IPS DF 4.7 (cell line): Measurements from ENCODE around the gene KBTBD13.
"Not testable (repeated sequence)": the region's sequence is repeated elsewhere in the genome, so short reads cannot be mapped to it uniquely, and the experiment has no call there.

Experiments used
- DNase-seq: peaks from one replicate; pipeline ENCODE4 v3.0.0-alpha.2; 2013; ENCODE audit warnings: low spot score; ENCODE audit errors: extremely low read depth

The KBTBD13 gene

GRCh38 chr15:65069179-65069578 lies 7.4 kb upstream of the KBTBD13 start:
- no peak for DNase-seq

DNA sequence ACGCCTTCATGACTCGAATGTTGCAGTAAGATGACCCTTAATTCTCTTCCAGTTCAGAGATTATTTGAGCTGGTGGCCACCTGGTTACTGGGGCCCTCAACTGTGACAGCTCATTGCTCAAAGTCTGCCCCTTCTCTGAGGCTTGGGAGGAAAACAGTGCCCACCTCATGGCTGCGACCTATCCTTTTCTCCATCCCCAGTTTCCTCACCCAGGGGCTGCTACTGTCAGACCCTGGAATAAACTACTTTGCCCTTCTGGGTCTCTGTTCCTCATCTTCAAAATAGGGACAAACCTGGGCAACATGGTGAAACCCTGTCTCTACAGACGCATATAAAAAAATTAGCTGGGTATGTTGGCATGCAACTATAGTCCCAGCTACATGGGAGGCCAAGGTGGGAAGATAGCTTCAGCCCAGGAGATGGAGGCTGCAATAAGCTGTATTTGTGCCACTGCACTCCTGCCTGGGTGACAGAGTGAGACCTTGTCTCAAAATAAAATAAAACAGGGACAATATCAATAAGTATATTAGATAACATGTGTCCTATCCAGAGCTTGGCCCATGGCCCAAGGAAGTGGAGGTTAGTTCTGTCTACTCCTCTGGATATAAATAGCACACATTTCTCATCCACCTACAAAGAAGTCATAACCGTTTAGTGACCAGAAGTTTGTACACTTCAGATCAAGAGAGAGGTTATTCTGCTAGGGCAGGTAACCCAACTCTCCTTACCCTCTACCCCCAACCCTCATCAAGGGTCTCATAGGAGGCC lies 6.6 kb upstream of the KBTBD13 start:
- no peak for DNase-seq

GRCh38 chr15:65071381-65071811 lies 5.2 kb upstream of the KBTBD13 start:
- DNase-seq: no peak

DNA sequence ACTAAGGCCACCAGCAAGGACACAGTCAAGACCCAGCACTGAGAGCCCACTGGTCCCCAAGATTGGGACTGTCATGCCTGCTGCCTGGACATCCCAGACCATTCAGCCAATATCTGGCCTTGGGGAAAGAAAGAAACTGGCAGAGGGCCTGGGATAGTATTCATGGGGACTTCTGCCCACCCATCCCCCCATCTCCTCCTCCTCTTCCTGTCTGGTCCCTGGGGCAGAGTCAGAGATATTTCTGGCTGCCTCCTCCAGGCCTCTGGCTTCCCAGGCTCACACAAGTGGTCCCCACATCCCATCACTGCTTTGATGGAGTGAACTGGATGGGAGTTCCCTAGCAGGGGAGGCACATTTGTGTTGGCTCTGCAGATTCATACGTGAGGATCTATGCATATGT lies 4.5 kb upstream of the KBTBD13 start:
- no peak for DNase-seq

GRCh38 chr15:65072617-65073016 lies 3.9 kb upstream of the KBTBD13 start:
- no peak for DNase-seq

DNA sequence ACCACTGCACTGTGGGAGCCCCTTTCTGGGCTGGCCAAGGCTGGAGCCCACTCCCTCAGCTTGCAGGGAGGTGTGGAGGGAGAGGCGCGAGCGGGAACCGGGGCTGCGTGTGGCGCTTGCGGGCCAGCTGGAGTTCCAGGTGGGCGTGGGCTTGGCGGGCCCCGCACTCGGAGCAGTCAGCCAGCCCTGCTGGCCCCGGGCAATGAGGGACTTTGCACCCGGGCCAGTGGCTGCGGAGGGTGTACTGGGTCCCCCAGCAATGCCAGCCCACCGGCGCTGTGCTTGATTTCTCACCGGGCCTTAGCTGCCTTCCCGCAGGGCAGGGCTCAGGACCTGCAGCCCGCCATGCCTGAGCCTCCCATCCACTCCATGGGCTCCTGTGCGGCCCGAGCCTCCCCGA lies 1.6 kb upstream of the KBTBD13 start:
- not testable (repeated sequence) for DNase-seq

DNA sequence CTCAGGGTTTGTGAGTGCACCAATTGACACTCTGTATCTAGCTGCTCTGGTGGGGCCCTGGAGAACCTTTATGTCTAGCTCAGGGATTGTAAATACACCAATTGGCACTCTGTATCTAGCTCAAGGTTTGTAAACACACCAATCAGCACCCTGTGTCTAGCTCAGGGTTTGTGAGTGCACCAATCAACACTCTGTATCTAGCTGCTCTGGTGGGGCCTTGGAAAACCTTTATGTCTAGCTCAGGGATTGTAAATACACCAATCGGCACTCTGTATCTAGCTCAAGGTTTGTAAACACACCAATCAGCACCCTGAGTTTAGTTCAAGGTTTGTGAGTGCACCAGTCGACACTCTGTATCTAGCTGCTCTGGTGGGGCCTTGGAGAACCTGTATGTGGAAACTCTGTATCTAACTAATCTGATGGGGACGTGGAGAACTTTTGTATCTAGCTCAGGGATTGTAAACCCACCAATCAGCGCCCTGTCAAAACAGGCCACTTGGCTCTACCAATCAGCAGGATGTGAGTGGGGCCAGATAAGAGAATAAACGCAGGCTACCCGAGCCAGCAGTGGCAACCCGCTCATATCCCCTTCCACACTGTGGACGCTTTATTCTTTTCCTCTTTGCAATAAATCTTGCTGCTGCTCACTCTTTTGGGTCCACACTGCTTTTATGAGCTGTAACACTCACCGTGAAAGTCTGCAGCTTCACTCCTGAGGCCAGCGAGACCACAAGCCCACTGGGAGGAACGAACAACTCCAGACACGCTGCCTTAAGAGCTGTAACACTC lies 745 bp upstream of the KBTBD13 start:
- DNase-seq: not testable (repeated sequence)

DNA sequence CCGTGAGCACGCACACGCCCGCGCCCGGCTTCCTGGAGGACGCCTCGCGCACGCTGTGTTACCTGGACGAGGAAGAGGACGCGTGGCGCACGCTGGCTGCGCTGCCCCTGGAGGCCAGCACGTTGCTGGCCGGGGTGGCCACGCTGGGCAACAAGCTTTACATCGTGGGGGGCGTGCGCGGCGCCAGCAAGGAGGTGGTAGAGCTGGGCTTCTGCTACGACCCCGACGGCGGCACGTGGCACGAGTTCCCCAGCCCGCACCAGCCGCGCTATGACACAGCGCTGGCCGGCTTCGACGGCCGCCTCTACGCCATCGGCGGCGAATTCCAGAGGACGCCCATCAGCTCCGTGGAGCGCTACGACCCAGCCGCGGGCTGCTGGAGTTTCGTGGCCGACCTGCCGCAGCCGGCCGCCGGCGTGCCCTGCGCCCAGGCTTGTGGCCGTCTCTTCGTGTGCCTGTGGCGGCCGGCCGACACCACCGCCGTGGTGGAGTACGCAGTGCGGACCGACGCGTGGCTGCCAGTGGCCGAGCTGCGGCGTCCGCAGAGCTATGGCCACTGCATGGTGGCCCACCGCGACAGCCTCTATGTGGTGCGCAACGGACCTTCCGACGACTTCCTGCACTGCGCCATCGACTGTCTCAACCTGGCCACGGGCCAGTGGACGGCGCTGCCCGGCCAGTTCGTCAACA lies 890 bp downstream of the KBTBD13 start:
- no peak for DNase-seq

- DNase-seq: no peak
Measured at GRCh38 chr15:65077981-65078352, 1.4 kb downstream of the KBTBD13 start.

DNA sequence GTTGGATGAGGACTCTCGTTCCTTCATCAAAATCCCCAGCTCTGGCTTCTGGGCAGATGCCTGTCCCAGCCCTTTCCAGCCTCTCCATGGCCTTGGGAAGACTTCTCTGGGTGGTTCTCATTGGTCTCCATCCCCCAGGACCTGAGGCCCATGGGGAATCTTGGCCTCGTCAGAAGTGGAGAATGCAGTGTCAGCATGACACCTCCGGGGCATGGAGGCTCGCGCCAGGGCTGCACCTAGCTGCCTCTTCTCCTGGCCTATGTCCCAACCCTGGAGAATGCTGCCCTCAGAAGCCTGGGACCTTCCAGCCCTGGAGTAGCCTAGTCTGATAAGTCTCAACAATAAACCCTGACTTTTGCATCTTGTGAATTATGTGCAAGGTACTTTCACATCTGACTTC lies 3.0 kb downstream of the KBTBD13 start:
- DNase-seq: no peak

- no peak for DNase-seq
Measured at GRCh38 chr15:65081270-65081669, 4.7 kb downstream of the KBTBD13 start.

DNA sequence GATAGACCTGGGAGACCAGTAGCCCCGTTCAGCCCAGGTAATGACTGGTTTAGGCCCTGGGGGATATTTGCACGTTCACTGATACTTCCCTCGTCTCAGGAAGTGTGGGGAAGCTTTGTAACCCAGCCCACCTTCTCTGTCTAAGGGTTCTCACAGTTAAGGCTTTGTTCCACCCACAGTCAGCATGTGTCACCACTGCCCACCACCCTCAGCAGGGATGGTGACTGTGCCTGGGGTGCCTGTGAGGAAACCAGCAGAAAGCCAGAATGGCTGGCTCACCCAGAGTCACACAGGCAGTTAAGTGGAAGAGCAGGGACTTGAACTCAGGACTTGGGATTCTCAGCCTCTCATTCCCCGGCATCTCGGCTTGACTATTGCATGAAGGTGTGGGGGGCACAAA lies 5.2 kb downstream of the KBTBD13 start:
- DNase-seq: no peak

DNA sequence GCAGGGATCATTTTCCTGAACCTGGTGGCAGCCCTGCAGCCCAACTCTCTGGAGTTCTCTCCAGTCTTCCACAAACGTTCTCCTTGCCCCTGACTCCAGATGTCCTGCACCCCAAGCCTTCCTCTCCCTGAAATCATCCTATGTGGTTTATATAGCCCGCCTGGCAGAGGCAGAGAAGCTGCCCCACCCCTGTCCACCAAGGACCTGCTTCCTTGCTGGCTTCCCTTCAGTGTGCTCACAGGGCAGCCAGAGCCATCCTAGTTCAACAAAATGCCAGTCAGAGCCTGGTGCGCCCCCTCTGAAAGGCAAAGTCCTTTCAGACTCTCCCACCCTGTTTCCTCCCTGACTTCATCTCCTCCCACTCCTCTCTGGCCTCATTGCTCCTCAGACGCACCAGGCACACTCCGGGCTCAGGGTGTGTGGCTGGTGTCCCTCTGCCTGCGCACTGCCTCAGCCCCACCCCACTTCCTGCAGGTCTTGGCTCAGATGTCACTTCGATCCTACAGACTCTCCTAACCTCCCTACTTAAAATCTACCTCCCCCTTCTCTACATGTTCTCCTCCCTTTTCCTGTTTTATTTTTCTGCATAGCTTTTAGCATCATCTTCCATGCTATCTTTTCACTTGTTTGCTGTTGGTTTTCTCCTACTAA lies 5.9 kb downstream of the KBTBD13 start:
- DNase-seq: no peak

GRCh38 chr15:65083262-65083701 lies 6.7 kb downstream of the KBTBD13 start:
- DNase-seq: no peak

GRCh38 chr15:65084500-65085206 lies 8.1 kb downstream of the KBTBD13 start:
- DNase-seq: no peak

- DNase-seq: no peak
Measured at GRCh38 chr15:65085207-65085753, 8.7 kb downstream of the KBTBD13 start.

GRCh38 chr15:65085990-65086679 lies 9.6 kb downstream of the KBTBD13 start:
- DNase-seq: no peak

DNA sequence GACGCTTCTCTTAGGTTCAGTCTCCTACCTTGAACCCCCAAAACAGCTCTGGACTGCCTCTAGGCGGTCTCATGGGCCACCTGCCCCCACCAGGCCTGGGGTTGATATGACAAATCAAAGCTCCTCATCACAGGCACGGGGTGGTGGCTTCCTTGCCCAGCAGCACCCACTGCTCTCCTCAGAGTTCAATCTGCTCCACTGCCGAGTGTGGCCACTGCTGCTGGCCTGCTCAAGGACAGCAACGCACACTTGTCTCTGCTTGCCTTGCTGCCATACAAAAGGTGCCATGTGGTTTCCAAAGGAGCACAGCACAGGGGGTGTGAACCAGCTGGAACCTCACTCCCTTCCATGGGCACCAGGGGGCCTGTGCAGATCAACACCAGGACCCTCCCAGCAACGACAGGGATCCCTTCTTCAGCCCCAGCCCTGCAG lies 10.2 kb downstream of the KBTBD13 start:
- DNase-seq: no peak

DNA sequence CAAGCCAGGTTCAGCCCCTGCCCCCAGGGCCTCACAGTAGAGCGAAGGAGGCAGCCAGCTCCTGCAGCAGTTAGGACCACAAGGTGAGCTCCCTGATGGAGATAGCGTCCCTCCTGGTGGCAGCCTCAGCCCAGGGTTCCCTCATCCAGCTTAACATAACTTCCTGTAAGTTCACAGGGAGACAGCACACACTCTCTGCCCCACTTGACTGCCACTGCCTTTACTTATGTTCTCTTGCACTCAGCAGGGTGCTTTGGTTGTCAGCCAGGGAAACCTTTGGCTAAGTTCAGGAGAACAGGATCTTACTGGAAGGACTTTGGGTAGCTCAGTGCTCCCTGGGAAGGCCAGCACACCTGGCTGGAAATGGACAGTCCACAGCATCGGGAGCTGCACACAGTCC lies 10.9 kb downstream of the KBTBD13 start:
- DNase-seq: no peak
